HepG2 (cell line): Measurements from ENCODE around the gene TEDC2. TPM values are rescaled to one million over a fixed set of nuclear protein-coding genes. Genes with fewer than 3 reads are reported as not detected.

Source experiments
- AGO1 ChIP-seq: fragments of 200-400 bp; formaldehyde crosslinking; IDR thresholded peaks from 2 replicates; pipeline ENCODE4 v1.6.1; 2017; ENCODE audit warnings: mild to moderate bottlenecking, low read depth, low read length, moderate library complexity; ENCODE audit not compliant: poor library complexity, severe bottlenecking
- ARHGAP35 ChIP-seq: sonication (generic); formaldehyde crosslinking; IDR thresholded peaks from 2 replicates; pipeline ENCODE4 v1.9.0; 2022; ENCODE audit warnings: mild to moderate bottlenecking, inconsistent platforms, moderate library complexity, missing genetic modification reagents, borderline replicate concordance
- ARNT ChIP-seq: fragments of 450-650 bp; IDR thresholded peaks from 2 replicates; pipeline ENCODE4 v1.6.1; 2017
- ATF3 ChIP-seq: sonication (generic); formaldehyde crosslinking; IDR thresholded peaks from 2 replicates; pipeline ENCODE4 v1.4.0; 2020; ENCODE audit warnings: missing genetic modification reagents
- CENPX ChIP-seq: sonication (generic); formaldehyde crosslinking; IDR thresholded peaks from 2 replicates; pipeline ENCODE4 v1.9.0; 2021; ENCODE audit warnings: mild to moderate bottlenecking, missing genetic modification reagents, moderate library complexity
- ELF1 ChIP-seq: sonication (generic); formaldehyde crosslinking; IDR thresholded peaks from 2 replicates; pipeline ENCODE4 v1.4.0; 2020; ENCODE audit warnings: missing genetic modification reagents
- FOSL2 ChIP-seq: sonication (generic); formaldehyde crosslinking; IDR thresholded peaks from 2 replicates; pipeline ENCODE4 v1.4.0; 2020; ENCODE audit warnings: missing genetic modification reagents
- HBP1 ChIP-seq: IDR thresholded peaks from 2 replicates; pipeline ENCODE4 v1.6.1; 2016; ENCODE audit warnings: low read depth, control low read depth
- HCFC1 ChIP-seq: fragments of 150-350 bp; IDR thresholded peaks from 2 replicates; pipeline ENCODE4 v1.6.1; 2014; ENCODE audit warnings: low read depth, low read length
- HDAC2 ChIP-seq: sonication (generic); formaldehyde crosslinking; IDR thresholded peaks from 2 replicates; pipeline ENCODE4 v1.4.0; 2020; ENCODE audit warnings: missing genetic modification reagents
- MED8 ChIP-seq: sonication (generic); formaldehyde crosslinking; IDR thresholded peaks from 2 replicates; pipeline ENCODE4 v1.8.1; 2023; ENCODE audit warnings: mild to moderate bottlenecking, missing genetic modification reagents; ENCODE audit not compliant: insufficient replicate concordance
- MTF1 ChIP-seq: sonication (generic); formaldehyde crosslinking; IDR thresholded peaks from 2 replicates; pipeline ENCODE4 v1.5.0; 2020; ENCODE audit warnings: missing genetic modification reagents
- NFIC ChIP-seq: IDR thresholded peaks from 2 replicates; pipeline ENCODE4 v1.6.1; 2012; ENCODE audit warnings: mild to moderate bottlenecking, low read length, inconsistent platforms
- NRL ChIP-seq: sonication (generic); formaldehyde crosslinking; IDR thresholded peaks from 2 replicates; pipeline ENCODE4 v1.5.0; 2020; ENCODE audit warnings: missing genetic modification reagents, mild to moderate bottlenecking, moderate library complexity, borderline replicate concordance
- POLR2G ChIP-seq: fragments of 200-400 bp; formaldehyde crosslinking; IDR thresholded peaks from 2 replicates; pipeline ENCODE4 v1.6.1; 2018; ENCODE audit warnings: mild to moderate bottlenecking, low read depth, low read length, moderate library complexity
- RORA ChIP-seq: sonication (generic); formaldehyde crosslinking; IDR thresholded peaks from 2 replicates; pipeline ENCODE4 v1.5.0; 2020; ENCODE audit warnings: mild to moderate bottlenecking, missing genetic modification reagents, moderate library complexity
- SIX1 ChIP-seq: sonication (generic); formaldehyde crosslinking; IDR thresholded peaks from 2 replicates; pipeline ENCODE4 v1.4.0; 2020; ENCODE audit warnings: missing genetic modification reagents, borderline replicate concordance
- TBP ChIP-seq: sonication (generic); formaldehyde crosslinking; IDR thresholded peaks from 2 replicates; pipeline ENCODE4 v1.5.0; 2020; ENCODE audit warnings: missing genetic modification reagents
- TFDP2 ChIP-seq: sonication (generic); formaldehyde crosslinking; IDR thresholded peaks from 2 replicates; pipeline ENCODE4 v1.4.0; 2020; ENCODE audit warnings: missing genetic modification reagents
- THRA ChIP-seq: sonication (generic); formaldehyde crosslinking; IDR thresholded peaks from 2 replicates; pipeline ENCODE4 v1.4.0; 2020; ENCODE audit warnings: missing genetic modification reagents, borderline replicate concordance
- ZKSCAN8 ChIP-seq: IDR thresholded peaks from 2 replicates; pipeline ENCODE4 v1.6.1; 2016; ENCODE audit warnings: borderline replicate concordance, missing genetic modification reagents, missing compliant biosample characterization
- ZNF232 ChIP-seq: sonication (generic); formaldehyde crosslinking; IDR thresholded peaks from 2 replicates; pipeline ENCODE4 v1.4.0; 2020; ENCODE audit warnings: missing genetic modification reagents, borderline replicate concordance
- ZNF275 ChIP-seq: sonication (generic); formaldehyde crosslinking; IDR thresholded peaks from 2 replicates; pipeline ENCODE4 v1.8.0; 2022; ENCODE audit warnings: missing genetic modification reagents, mild to moderate bottlenecking, inconsistent platforms, borderline replicate concordance
- ZNF652 ChIP-seq: IDR thresholded peaks from 2 replicates; pipeline ENCODE4 v1.6.1; 2016; ENCODE audit warnings: low read depth, borderline replicate concordance
- ZSCAN21 ChIP-seq: sonication (generic); formaldehyde crosslinking; IDR thresholded peaks from 2 replicates; pipeline ENCODE4 v1.8.0; 2022; ENCODE audit warnings: mild to moderate bottlenecking, missing genetic modification reagents, moderate library complexity, borderline replicate concordance
- polyA plus RNA-seq, 8 experiments: library from polyadenylated mRNA; depleted of rRNA in 3 of 8; stranded (reverse) in 7 of 8; unstranded in 1 of 8; fragments of >200 nt; fragmentation: Illumina TruSeq in 4 of 8; extraction: Trizol in 4 of 8; gene quantifications; 2 replicates each; pipeline versions ENCODE4 v1.2.1 to v1.2.3, GENCODE V29; 2011 to 2016; ENCODE audit warnings: low read depth in 4 of 8, missing spikeins in 1 of 8, mixed read lengths in 1 of 8; ENCODE audit not compliant: insufficient read depth in 1 of 8
- total RNA-seq, 5 experiments: library from RNA; depleted of rRNA; stranded (reverse); fragments of >200 nt; fragmentation: Illumina TruSeq; extraction: Trizol; gene quantifications; 2 replicates each; pipeline ENCODE4 v1.2.3, GENCODE V29; 2016; ENCODE audit warnings: low read depth in 1 of 5

The TEDC2 gene
- total and polyA plus RNA-seq, 2 of the 13 experiments (the other 11 are each of a cell fraction or from before 2014, with no cell fraction given) = 6.2 to 24.4 TPM

GRCh38 chr16:2429034-2429770, 30.7 kb upstream of the TEDC2 start, which contains the start of gene CCNF (continued):
- peak; percentile 71 for TF ChIP-seq TFDP2 (CRISPR knock-in tag)
- TF ChIP-seq NRL (CRISPR knock-in tag) = no peak
- peak; percentile 67 for TF ChIP-seq POLR2G
- TF ChIP-seq TBP (CRISPR knock-in tag) = no peak
- no peak for TF ChIP-seq ZNF232
- TF ChIP-seq HCFC1 = no peak
- no peak for TF ChIP-seq ARNT
- TF ChIP-seq FOSL2 = no peak
- TF ChIP-seq SIX1 (CRISPR knock-in tag) = no peak
- 0 out of 2 replicates have a peak, but pooled peaks have one; percentile 1 for TF ChIP-seq HDAC2
- TF ChIP-seq ZKSCAN8 (CRISPR knock-in tag) = no peak
- no peak for TF ChIP-seq ZNF652
- TF ChIP-seq MED8 (CRISPR knock-in tag) = peak; percentile 16
- TF ChIP-seq MTF1 = 0 out of 2 replicates have a peak, but pooled peaks have one; percentile 38
- no peak for TF ChIP-seq NFIC
- TF ChIP-seq RORA (CRISPR knock-in tag) = no peak
- TF ChIP-seq ELF1 = 0 out of 2 replicates have a peak, but pooled peaks have one; percentile 15
- TF ChIP-seq HBP1 = no peak; the same call in 1 of the 2 replicates
- TF ChIP-seq THRA (CRISPR knock-in tag) = 0 out of 2 replicates have a peak, but pooled peaks have one; percentile 30
- no peak for TF ChIP-seq ARHGAP35 (CRISPR knock-in tag)
- 0 out of 2 replicates have a peak, but pooled peaks have one; percentile 26 for TF ChIP-seq ATF3 (CRISPR knock-in tag)
- peak; percentile 78; the same call in 1 of the 2 replicates for TF ChIP-seq ZSCAN21 (CRISPR knock-in tag)
- TF ChIP-seq ZNF275 (CRISPR knock-in tag) = no peak; the same call in 1 of the 2 replicates
- no peak for TF ChIP-seq CENPX (CRISPR knock-in tag)
- no peak for TF ChIP-seq AGO1
